Measurements from ENCODE around the gene EFNB2.

EFNB2 gene

DNA sequence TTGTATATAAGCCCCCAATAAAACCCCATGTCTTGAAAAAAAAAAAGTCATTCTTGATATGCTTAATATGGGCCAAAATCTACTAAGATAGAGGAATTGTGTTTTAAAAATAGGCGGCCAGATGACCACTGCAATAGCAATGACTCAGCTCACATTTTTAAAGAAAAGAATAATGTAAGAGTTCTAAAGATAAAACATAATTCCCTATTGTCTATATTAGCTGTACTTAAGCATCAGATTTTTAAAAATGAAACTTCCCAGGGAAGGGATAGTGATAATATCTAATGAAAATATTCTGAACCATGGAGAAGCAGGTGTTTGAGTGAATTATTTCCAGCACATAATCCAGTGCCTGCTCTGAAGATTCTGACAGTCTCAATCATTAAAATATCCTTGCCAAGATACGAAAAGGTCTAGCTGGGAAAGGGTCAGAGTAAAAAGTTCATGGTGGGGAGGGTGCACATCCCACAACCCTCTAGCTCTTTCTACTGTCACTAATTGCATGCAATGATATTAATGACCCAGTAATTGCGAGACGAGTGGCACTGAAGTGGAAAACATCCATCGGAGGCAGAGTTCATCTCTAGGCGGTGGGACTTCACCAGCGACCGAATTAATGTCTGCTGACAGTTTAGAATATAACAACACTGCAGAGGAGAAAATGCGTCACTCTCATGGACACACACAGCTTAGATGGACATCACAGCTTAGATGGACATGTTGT is 31.6 kb downstream of the EFNB2 start:
- Histone ChIP-seq H3K79me2 (ENCODE audit: control insufficient read depth, insufficient read depth, low read length, poor library complexity) (peaks cover 3% of the 10 kb centered on the region), H3K4ac (ENCODE audit: low read depth, low read length) (no peak overlapping the region), H3K27me3 (ENCODE audit: insufficient read depth, low read length) (no peaks in the 10 kb centered on the region), H2AFZ (ENCODE audit: insufficient read depth, low read length, poor library complexity) (no peak overlapping the region), H3K27ac (ENCODE audit: low read depth, low read length) (no peak overlapping the region), H2AK5ac (ENCODE audit: low read length) (no peak overlapping the region), H3K23ac (ENCODE audit: low read length) (no peak overlapping the region), H3K4me3 (ENCODE audit: low read depth, low read length) (no peak overlapping the region), H3K9ac (ENCODE audit: low read length) (no peak overlapping the region), H4K91ac (ENCODE audit: low read depth, low read length) (no peak overlapping the region), H3K14ac (ENCODE audit: low read length) (no peak overlapping the region), H2BK120ac (ENCODE audit: insufficient read depth, low read length, poor library complexity) (no peak overlapping the region), H3K18ac (ENCODE audit: low read length) (peak overlapping the region; percentile 35), H3K9me3 (ENCODE audit: insufficient read depth, low read depth, low read length) (no peaks in the 10 kb centered on the region), H2BK12ac (ENCODE audit: low read length) (no peak overlapping the region), H4K8ac (ENCODE audit: low read depth, low read length) (no peak overlapping the region), H2BK5ac (ENCODE audit: low read depth, low read length, poor library complexity) (no peak overlapping the region), H3K4me1 (ENCODE audit: control insufficient read depth in 1 of 2, insufficient read depth in 2 of 2, low read length in 2 of 2) (peaks cover 0 to 11% of the 10 kb centered on the region in 2 experiments), H3K4me2 (ENCODE audit: low read length) (no peak overlapping the region), H3K36me3 (ENCODE audit: control insufficient read depth in 1 of 2, insufficient read depth in 2 of 2, low read length in 2 of 2) (peaks cover 0 to 28% of the 10 kb centered on the region in 2 experiments), H4K12ac (ENCODE audit: low read depth, low read length) (no peak overlapping the region), H3K79me1 (ENCODE audit: low read length) (peaks cover 8% of the 10 kb centered on the region)
- no peak for DNase-seq
- WGBS (ENCODE audit: extremely low coverage, insufficient coverage, insufficient read length) = no CpG with 5 or more reads among the region's 9 CpGs

- WGBS (ENCODE audit: extremely low coverage, insufficient coverage, insufficient read length) = no CpG with 5 or more reads among the region's 5 CpGs
These were observed 32.2 kb downstream of the EFNB2 start for GRCh38 chr13:106503272-106503671.

GRCh38 chr13:106500445-106500844 is 35.0 kb downstream of the EFNB2 start:
- Histone ChIP-seq H3K27ac (ENCODE audit: low read depth, low read length) (no peak overlapping the region), H3K14ac (ENCODE audit: low read length) (no peak overlapping the region), H4K91ac (ENCODE audit: low read depth, low read length) (no peak overlapping the region), H3K9ac (ENCODE audit: low read length) (no peak overlapping the region), H2BK5ac (ENCODE audit: low read depth, low read length, poor library complexity) (no peak overlapping the region), H3K79me1 (ENCODE audit: low read length) (peaks cover 2% of the 10 kb centered on the region), H2BK12ac (ENCODE audit: low read length) (no peak overlapping the region), H3K4me1 (ENCODE audit: control insufficient read depth in 1 of 2, insufficient read depth in 2 of 2, low read length in 2 of 2) (peaks cover 0 to 9% of the 10 kb centered on the region in 2 experiments), H2BK120ac (ENCODE audit: insufficient read depth, low read length, poor library complexity) (no peak overlapping the region), H3K4me3 (ENCODE audit: low read depth, low read length) (no peak overlapping the region), H3K18ac (ENCODE audit: low read length) (no peak overlapping the region), H3K36me3 (ENCODE audit: control insufficient read depth in 1 of 2, insufficient read depth in 2 of 2, low read length in 2 of 2) (peaks cover 4 to 21% of the 10 kb centered on the region in 2 experiments), H3K23ac (ENCODE audit: low read length) (no peak overlapping the region), H2AFZ (ENCODE audit: insufficient read depth, low read length, poor library complexity) (no peak overlapping the region), H3K4ac (ENCODE audit: low read depth, low read length) (no peak overlapping the region), H2AK5ac (ENCODE audit: low read length) (no peak overlapping the region), H4K8ac (ENCODE audit: low read depth, low read length) (no peak overlapping the region), H3K79me2 (ENCODE audit: control insufficient read depth, insufficient read depth, low read length, poor library complexity) (peaks cover 3% of the 10 kb centered on the region), H3K9me3 (ENCODE audit: insufficient read depth, low read depth, low read length) (no peaks in the 10 kb centered on the region), H3K27me3 (ENCODE audit: insufficient read depth, low read length) (no peaks in the 10 kb centered on the region), H4K12ac (ENCODE audit: low read depth, low read length) (no peak overlapping the region), H3K4me2 (ENCODE audit: low read length) (no peak overlapping the region)
- DNase-seq = no peak
- WGBS (ENCODE audit: extremely low coverage, insufficient coverage, insufficient read length) = no CpG with 5 or more reads among the region's 6 CpGs

More at GRCh38 chr13:106503272-106503671, 32.2 kb downstream of the EFNB2 start:
- H2AK5ac ChIP-seq (ENCODE audit: low read length) = no peak overlapping the region
- no peaks in the 10 kb centered on the region for H3K9me3 ChIP-seq (ENCODE audit: insufficient read depth, low read depth, low read length)
- H3K14ac ChIP-seq (ENCODE audit: low read length) = no peak overlapping the region
- H4K91ac ChIP-seq (ENCODE audit: low read depth, low read length) = no peak overlapping the region
- no peak overlapping the region for H2BK5ac ChIP-seq (ENCODE audit: low read depth, low read length, poor library complexity)
- peaks cover 3% of the 10 kb centered on the region for H3K79me2 ChIP-seq (ENCODE audit: control insufficient read depth, insufficient read depth, low read length, poor library complexity)
- peak; percentile 15 to 23 for DNase-seq
- H2AFZ ChIP-seq (ENCODE audit: insufficient read depth, low read length, poor library complexity) = no peak overlapping the region
- H3K27ac ChIP-seq (ENCODE audit: low read depth, low read length) = no peak overlapping the region
- H4K12ac ChIP-seq (ENCODE audit: low read depth, low read length) = no peak overlapping the region
- no peak overlapping the region for H4K8ac ChIP-seq (ENCODE audit: low read depth, low read length)
- H3K4me2 ChIP-seq (ENCODE audit: low read length) = no peak overlapping the region
- no peak overlapping the region for H2BK120ac ChIP-seq (ENCODE audit: insufficient read depth, low read length, poor library complexity)
- H3K9ac ChIP-seq (ENCODE audit: low read length) = no peak overlapping the region
- H3K36me3 ChIP-seq (ENCODE audit: control insufficient read depth in 1 of 2, insufficient read depth in 2 of 2, low read length in 2 of 2) = peaks cover 2 to 28% of the 10 kb centered on the region in 2 experiments
- peaks cover 0 to 11% of the 10 kb centered on the region in 2 experiments for H3K4me1 ChIP-seq (ENCODE audit: control insufficient read depth in 1 of 2, insufficient read depth in 2 of 2, low read length in 2 of 2)
- no peak overlapping the region for H3K23ac ChIP-seq (ENCODE audit: low read length)
- no peak overlapping the region for H3K4ac ChIP-seq (ENCODE audit: low read depth, low read length)
- H3K79me1 ChIP-seq (ENCODE audit: low read length) = peaks cover 8% of the 10 kb centered on the region
- H3K18ac ChIP-seq (ENCODE audit: low read length) = no peak overlapping the region
- no peak overlapping the region for H2BK12ac ChIP-seq (ENCODE audit: low read length)
- H3K4me3 ChIP-seq (ENCODE audit: low read depth, low read length) = no peak overlapping the region
- no peaks in the 10 kb centered on the region for H3K27me3 ChIP-seq (ENCODE audit: insufficient read depth, low read length)

GRCh38 chr13:106499896-106500295 is 35.6 kb downstream of the EFNB2 start:
- H3K14ac ChIP-seq (ENCODE audit: low read length) = no peak overlapping the region
- peaks cover 2% of the 10 kb centered on the region for H3K79me1 ChIP-seq (ENCODE audit: low read length)
- H3K4me3 ChIP-seq (ENCODE audit: low read depth, low read length) = no peak overlapping the region
- H4K8ac ChIP-seq (ENCODE audit: low read depth, low read length) = no peak overlapping the region
- no CpG with 5 or more reads among the region's 4 CpGs for WGBS (ENCODE audit: extremely low coverage, insufficient coverage, insufficient read length)
- H2AK5ac ChIP-seq (ENCODE audit: low read length) = no peak overlapping the region
- no peak overlapping the region for H3K18ac ChIP-seq (ENCODE audit: low read length)
- peaks cover 0 to 9% of the 10 kb centered on the region in 2 experiments for H3K4me1 ChIP-seq (ENCODE audit: control insufficient read depth in 1 of 2, insufficient read depth in 2 of 2, low read length in 2 of 2)
- H3K79me2 ChIP-seq (ENCODE audit: control insufficient read depth, insufficient read depth, low read length, poor library complexity) = peaks cover 1% of the 10 kb centered on the region
- no peak overlapping the region for H2AFZ ChIP-seq (ENCODE audit: insufficient read depth, low read length, poor library complexity)
- no peaks in the 10 kb centered on the region for H3K9me3 ChIP-seq (ENCODE audit: insufficient read depth, low read depth, low read length)
- H3K27me3 ChIP-seq (ENCODE audit: insufficient read depth, low read length) = no peaks in the 10 kb centered on the region
- peak overlapping the region; percentile 30 for H3K4me2 ChIP-seq (ENCODE audit: low read length)
- H2BK12ac ChIP-seq (ENCODE audit: low read length) = no peak overlapping the region
- peak overlapping the region; percentile 78 for H3K23ac ChIP-seq (ENCODE audit: low read length)
- no peak overlapping the region for H4K91ac ChIP-seq (ENCODE audit: low read depth, low read length)
- no peak overlapping the region for H4K12ac ChIP-seq (ENCODE audit: low read depth, low read length)
- no peak overlapping the region for H2BK120ac ChIP-seq (ENCODE audit: insufficient read depth, low read length, poor library complexity)
- no peak overlapping the region for H2BK5ac ChIP-seq (ENCODE audit: low read depth, low read length, poor library complexity)
- H3K27ac ChIP-seq (ENCODE audit: low read depth, low read length) = no peak overlapping the region
- no peak for DNase-seq
- H3K9ac ChIP-seq (ENCODE audit: low read length) = no peak overlapping the region
- H3K36me3 ChIP-seq (ENCODE audit: control insufficient read depth in 1 of 2, insufficient read depth in 2 of 2, low read length in 2 of 2) = peaks cover 4 to 21% of the 10 kb centered on the region in 2 experiments
- peak overlapping the region; percentile 4 for H3K4ac ChIP-seq (ENCODE audit: low read depth, low read length)

Measured in trophoblast cell (in vitro differentiated cells and primary cell).